Measurements from ENCODE around the gene FGFRL1.

DNA sequence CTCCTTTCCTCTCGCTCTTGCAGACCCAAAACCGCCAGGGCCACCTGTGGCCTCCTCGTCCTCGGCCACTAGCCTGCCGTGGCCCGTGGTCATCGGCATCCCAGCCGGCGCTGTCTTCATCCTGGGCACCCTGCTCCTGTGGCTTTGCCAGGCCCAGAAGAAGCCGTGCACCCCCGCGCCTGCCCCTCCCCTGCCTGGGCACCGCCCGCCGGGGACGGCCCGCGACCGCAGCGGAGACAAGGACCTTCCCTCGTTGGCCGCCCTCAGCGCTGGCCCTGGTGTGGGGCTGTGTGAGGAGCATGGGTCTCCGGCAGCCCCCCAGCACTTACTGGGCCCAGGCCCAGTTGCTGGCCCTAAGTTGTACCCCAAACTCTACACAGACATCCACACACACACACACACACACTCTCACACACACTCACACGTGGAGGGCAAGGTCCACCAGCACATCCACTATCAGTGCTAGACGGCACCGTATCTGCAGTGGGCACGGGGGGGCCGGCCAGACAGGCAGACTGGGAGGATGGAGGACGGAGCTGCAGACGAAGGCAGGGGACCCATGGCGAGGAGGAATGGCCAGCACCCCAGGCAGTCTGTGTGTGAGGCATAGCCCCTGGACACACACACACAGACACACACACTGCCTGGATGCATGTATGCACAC lies 13.6 kb downstream of the FGFRL1 start:
- TF ChIP-seq YY1 (IDR thresholded peaks at IDR 0.05; ENCODE audit: insufficient read depth, insufficient read length) (no peak), SUZ12 (IDR thresholded peaks at IDR 0.05; ENCODE audit: extremely low read depth, insufficient read depth, insufficient read length) (no peak), ZNF274 (IDR thresholded peaks at IDR 0.05; ENCODE audit: low read depth, low read length) (no peak)
